ENCODE results near the gene C1QTNF6.

C1QTNF6 gene

DNA sequence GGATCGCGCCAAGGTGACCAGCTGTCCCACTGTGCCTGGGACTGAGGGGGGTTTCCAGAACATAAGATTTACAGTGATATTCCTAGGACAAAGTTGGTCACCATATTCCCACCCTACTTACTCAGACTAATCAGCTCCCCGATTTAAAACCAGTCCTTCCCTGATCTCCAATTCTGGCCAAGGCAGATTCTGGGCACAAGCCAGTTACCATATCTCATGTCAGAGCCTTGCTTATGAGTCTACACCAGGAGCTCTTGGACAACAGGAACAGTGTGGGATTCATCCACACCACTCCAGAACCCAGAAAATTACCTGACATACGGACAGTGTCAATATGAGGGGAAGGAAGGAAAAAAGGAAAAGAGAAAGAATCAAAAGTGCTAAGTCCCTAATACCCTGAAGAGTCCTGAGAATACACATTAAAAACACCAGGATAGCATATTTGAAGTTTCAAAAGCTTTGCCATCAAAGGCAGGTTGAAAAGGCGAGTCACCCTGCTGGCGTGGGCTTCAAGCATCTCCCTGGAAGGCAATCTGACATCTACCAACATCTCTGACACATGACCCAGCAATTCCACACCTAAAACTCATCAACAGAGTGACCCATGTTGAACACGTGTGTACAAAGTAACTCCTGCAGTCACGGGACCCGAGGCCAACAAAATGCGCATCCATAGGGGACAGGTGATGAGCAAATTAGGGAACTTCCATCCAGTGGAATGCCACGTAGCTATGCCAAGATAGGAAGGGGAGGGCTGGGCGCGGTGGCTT lies 30.3 kb downstream of the C1QTNF6 start:
- no peak for FAIRE-seq

DNA sequence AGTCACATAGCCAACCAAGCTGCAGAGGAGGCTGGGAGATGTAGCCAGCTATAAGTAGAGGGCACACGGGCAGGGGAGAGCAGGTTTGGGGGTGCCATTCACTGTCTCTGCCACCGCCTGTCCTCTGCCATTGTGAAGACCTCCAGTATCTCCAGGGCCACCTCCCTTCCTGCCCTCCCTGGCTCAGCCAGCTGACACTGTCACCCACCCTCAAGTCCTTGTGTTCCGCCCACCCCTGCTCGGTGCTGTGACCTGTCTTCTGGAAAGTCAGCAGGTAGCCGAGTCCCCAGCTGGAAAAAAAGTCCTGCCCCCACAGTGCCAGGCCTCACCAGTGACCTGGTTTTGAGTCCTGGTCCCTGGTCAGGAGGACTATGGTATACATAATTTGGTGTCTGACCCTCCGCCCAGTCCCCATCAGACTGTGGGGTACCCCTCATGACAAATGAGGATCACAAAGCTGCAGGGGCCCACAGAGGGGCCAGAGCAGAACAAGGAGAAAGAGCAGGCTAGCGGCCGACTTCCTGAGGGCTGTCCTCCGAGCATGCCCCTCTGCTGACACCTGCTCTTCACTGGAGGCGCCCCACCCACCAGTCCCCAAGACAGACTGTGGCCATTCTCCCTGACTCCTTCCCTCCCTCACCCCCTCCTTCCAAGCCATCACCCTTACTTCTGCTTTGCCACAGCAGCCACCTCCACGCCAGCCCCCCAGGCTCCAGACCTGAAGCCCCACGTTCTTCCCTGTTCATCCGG lies 31.2 kb downstream of the C1QTNF6 start:
- no peak for FAIRE-seq

DNA sequence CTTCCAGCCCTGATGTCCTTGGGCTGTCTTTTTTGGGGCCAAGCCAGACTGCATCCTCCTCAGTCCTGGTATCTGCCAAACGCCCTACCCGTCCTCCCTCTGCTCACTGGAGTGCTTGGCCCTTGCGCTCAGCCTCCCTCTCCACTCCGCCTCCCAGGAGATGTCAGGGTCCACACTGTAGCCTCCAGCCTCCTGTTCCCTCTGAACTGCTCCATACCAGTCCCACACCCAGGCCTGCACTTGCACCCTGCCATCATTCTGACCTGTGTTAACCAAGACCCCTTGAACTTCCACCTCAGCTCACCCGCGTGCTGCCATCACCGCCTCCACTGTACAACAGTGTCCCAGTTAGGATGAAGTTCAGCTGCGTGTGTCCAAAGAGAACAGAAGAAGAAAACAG lies 32.1 kb downstream of the C1QTNF6 start:
- FAIRE-seq: no peak

DNA sequence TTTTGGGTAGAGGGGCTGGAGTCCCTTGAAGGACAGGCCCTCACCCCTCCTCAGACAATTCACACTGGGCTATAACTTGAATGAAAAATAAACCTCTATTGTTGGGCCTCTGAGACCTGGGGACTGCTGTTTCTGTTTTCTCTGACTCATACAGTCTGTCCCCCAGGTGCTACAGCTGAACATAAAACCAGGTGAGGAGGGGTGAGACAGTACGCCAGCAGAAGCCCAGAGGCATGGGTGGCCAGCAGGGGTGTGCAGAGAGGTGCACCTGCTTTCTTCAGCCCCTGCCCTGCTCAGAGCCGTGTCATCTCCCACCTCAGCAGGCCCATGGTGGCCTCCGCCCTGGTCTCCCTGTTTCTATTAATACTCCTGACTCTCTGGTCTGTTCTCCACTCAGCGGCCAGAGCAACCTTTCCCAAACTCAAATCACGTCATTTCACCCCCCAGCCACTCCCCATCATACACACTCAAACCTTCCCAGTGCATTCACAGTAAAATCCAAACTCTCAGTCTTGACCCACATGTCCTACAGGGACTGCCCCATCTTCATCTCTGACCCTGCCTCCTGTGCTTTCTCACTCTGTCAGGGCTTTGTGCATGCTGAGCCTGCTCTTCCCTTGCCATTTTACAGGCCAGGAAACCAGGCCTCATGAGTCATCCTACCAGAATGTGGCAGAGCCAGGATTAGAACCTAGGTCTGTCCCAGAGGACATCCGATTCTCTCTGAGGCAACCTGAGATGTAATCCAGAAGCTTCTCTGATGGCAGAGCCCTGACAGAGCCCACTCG lies 32.9 kb downstream of the C1QTNF6 start:
- FAIRE-seq: no peak

DNA sequence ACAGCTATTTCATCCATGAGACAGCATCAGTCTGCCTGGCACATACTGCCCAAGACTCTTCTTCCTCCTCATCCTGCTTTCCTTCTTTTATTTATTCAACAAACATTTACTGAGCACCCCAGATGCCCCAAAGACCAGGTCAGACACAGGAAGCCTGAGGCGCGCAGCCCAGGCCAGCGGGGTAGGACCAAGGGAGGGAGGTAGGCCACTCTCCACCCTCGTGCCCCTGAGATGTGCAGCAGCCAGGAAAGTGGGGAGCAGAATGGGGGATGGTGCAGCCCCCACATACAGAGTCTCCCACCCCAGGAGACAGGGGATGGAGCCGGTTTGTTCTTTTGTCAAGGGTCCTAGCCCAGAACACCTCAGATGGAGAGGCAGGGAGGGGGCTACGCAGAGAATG lies 34.1 kb downstream of the C1QTNF6 start:
- no peak for FAIRE-seq

DNA sequence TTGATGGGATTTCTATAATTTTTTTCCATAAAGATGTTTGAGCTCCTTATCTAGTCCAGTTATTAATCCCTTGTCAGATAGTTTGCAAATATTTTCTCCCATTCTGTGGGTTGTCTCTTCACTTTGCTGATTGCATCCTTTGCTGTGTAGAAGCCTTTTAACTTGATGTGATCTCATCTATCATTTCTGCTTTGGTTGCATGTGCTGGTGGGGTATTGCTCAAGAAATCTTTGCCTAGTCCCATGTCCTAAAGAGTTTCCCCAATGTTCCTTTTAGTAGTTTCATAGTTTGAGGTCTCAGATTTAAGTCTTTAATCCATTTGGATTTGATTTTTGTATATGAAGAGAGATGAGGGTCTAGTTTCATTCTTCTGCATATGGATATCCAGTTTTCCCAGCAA lies 36.6 kb downstream of the C1QTNF6 start:
- FAIRE-seq: no peak

DNA sequence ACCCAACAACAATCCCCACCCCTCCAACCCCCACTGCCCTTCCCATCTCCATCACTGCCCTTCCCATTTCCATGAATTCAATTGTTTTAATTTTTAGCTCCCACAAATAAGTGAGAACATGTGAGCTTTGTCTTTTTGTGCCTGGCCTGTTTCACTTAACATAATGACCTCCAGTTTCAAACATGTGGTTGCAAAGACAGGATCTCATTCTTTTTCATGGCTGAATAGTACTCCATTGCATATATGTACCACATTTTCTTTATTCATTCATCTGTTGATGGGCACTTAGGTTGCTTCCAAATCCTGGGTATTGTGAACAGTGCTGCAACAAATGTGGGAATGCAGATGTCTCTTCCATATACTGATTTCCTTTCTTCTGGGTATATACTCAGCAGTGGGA lies 37.3 kb downstream of the C1QTNF6 start:
- FAIRE-seq: no peak

DNA sequence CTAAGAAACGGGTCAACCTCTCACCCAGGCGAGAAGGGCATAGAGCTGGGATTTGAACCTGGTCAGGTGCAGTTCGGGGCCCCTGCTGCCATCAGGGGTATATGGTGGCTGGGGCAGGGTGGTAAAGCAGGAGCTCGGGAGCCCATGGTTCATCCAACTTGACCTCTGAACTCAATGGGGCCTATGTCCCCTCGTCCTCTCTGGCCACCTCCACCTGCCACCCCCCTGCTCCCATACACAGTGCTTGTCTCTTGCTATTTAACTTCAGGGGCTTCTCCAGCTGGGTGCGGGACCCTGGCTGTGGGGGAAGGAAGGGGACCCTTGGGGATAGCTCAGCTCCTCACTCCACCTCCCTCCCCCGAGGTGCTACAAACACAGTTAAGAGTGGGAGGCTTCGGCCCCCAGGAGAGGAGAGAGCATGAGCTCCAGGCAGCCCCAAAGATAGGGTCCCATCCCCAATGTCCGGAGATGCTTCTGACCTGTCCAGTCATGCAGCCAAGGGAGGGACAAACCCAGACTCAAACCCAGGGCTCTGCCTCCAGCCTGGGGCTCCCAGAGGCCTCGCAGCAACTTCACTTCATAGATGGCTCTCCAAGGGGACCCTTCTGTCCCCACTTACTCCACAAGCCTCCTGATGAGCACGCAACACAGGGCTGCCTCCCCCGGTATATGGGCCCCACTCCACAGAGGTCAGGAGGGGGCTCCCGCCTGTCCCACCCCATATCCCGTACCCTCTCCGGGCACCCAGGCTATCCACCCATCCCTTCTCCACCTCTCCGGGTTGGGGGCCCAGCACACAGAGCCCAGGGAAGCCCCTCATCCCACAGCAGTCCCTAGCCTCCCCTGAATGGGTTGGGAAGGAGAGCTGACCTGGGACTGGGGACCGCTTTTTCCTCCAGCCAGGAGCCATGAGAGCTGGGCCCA lies 39.0 kb downstream of the C1QTNF6 start:
- no peak for FAIRE-seq

DNA sequence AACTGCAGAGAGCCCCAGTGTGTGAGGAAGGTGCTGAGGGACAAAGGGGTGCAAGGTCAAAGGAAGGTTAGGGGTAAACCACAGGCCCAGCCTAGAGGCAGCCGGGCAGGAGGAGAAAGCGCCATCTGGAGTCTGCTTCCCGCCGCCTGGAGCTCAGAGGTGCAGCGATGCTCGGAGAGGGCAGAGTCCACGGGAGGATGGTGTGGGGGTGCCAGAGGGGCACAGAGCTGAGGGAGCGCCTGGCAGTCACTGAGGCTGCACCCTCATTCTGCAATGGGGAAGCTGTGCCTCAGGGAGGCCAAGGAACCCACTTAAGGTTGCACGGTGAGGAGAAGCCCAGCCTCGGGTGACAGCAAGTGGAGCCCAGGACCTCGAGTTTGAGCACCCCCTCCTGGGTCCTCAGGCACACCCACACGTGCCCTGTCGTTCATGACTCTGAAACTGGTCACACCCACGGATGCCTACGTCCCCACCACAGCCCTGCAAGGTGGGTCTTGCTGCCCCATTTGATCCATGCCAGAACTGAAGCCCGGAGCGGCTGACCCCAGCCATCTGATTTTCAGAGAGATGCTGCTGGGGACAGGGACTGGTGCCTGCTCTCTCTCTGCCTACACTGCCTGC lies 39.9 kb downstream of the C1QTNF6 start:
- FAIRE-seq: no peak

DNA sequence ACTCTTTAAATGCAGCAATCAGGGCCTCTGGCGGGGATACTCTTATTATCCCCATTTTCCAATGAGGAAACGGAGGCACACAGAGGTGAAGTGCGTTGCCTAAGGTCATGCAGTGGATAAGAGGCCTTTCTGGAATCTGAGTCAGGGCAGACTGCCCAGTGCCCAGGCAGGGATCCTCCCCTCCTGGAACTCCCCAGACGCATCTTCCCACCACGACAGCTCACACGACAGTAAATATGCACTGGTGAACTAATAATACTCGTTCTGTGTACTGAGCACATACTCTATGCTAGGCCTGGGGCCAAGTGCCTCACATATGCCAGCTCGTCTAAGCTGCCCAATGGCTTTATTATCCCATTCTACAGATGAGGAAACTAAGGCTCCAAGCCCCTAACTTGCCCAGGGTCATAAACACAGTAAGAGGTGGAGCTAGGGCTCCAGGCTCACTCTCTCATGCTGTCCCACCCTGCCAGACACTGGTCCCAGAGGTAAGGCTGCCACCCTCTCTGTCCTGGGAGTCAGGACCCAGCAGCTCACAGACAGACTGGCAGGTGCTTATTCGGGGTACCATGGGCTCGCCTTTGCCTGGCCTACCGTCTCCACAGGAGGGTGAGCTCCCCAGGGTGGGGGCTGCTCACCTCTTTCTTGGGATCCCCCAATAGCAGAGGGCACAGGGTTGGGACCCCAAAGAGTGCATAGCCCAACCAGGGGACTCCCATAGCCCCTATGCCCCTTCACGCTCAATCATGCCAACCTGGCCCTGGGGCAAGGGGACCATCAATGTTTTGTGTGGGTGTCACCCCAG lies 40.7 kb downstream of the C1QTNF6 start:
- FAIRE-seq: no peak

DNA sequence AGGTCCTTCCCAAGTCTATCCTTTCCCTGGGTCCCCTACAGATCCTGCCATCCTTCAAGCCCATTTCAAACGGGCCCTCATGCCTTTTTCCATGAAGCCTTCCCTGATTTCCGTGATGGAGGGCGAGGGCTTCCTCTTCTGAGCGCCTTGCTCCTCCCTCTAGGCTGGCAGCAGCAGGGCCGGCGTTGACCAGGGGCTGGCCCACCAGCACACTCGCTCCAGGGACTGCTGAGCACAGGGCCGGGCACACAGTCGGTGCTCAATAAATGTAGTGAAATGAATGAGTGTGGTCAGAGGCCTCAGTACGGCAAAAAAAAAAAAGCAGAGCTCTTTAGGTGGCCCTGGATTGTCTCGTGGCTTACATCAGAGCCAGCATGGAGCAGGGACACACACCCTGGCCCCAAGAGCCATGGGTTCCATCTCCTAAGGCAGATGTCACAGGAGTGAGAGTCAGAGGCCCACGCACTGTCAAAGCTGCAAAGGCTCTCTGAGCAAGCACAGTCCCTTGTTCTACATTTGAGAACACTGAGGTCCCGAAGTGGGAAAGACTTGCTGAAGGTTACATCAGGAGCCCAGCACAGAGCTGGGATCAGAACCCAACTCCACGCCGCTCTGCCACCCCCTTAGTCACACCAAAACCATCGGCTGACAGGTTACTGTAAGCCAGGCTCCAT lies 41.4 kb downstream of the C1QTNF6 start:
- no peak for FAIRE-seq

DNA sequence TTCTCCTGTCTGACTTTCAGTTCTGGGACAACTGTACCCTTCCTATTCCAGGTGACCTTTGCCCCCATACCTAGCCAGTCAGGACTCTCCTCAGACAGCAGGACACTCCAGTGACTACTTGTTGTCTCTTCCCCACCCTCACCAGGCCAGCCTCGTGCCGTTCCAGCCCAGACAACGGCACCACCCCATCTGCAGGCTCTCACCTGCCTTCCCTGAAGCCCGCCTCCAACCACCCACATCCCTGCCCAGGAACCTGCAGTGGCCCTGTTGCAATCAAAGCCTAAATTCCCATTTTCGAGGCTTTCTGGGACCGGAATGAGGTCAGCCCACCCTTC lies 42.0 kb downstream of the C1QTNF6 start:
- no peak for FAIRE-seq

DNA sequence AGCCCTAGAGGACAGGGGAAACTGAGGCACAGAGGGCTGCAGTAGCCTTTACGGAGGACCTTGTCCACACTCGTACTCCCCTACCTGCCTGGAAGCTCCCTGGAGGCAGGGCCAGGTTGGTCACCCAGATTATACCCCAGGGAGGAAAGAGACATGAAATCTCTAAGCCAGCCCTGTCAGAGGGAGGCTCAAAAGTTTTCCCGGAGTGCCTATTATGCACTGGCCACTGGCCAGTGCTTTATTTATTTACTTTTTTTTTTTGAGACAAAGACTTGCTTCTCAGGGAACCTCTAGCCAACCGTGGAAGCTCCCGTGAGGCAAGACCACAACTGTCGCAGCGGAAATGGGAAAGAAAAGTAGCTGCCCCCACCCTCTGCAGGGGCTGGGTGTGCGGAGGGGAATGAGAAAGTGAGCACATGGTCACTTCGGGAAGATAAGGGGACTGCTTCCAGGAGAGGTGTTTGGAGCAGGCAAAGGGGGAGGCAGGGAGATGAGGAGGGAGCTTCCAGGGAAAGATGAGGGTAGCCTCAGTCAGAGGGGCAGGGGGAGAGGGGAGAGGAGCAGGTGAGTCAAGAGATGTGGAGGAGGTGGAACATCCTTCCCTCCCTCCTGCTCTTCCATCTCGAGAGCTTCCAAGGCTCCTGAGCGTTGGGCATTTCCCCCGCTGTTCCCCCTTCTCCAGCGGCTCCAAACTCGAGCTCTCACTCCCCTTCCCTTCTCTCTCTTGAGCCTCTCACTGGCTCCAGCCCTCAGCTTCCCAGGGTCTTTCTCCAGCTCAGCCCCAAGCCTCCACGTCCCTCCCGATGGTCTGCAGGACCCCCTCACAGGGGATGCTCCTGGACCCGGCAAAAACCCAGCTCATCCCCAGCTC lies 42.6 kb downstream of the C1QTNF6 start:
- no peak for FAIRE-seq

DNA sequence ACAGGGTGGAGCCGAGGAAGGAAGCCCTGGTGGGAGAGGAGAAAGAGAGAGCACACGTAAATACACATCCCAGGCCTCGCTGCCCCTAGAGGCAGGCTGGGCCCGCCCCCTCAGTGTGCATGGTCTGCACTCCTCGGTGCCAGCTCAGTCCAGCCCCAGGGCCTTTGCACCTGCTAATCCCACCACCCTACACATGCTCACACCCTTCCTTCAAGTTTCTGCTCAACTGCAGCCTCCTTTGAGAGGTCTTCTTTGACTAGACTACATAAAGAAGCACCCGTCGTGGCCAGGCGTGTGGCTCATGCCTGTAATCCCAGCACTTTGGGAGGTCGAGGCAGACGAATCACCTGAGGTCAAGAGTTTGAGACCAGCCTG lies 43.9 kb downstream of the C1QTNF6 start:
- FAIRE-seq: no peak

DNA sequence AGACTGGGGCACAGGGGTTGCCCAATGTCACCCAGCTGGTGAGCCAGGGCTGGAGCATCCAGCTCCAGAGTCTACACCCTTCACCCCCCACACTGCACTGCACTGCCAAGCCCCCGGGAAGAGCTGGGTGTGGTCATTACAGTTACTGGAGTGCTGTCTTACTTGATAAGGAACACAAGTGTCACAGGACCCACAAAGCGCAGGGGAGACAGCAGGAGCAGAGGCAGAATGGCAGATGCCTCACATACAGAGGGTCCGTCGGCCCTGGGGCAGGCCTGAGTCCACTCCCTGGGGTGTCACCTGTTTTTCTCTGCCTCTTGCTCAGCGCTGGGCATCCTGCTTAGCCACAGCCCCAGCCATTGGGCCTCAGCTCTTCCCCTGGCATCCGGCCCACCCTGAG lies 46.1 kb downstream of the C1QTNF6 start:
- no peak for FAIRE-seq

DNA sequence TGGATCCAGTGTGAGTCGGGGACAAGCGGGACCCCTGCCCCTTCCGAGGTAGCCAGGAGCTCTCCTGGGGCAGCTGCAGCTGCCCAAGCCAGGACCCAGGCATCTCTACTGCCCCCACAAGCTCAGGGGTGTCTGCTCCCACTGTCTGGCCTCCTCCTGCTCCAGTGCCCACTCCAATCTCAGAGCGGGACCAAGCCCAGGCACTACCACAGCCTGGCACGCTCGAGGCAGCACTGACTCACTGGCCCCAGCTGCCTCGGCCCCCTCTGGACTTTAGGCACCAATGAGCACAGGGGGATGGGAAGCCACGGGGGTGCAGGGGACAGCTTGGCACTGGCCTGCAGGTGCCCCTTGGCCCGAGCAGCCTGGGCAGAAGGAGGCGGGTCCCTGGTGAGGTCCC lies 46.6 kb downstream of the C1QTNF6 start:
- FAIRE-seq: no peak

DNA sequence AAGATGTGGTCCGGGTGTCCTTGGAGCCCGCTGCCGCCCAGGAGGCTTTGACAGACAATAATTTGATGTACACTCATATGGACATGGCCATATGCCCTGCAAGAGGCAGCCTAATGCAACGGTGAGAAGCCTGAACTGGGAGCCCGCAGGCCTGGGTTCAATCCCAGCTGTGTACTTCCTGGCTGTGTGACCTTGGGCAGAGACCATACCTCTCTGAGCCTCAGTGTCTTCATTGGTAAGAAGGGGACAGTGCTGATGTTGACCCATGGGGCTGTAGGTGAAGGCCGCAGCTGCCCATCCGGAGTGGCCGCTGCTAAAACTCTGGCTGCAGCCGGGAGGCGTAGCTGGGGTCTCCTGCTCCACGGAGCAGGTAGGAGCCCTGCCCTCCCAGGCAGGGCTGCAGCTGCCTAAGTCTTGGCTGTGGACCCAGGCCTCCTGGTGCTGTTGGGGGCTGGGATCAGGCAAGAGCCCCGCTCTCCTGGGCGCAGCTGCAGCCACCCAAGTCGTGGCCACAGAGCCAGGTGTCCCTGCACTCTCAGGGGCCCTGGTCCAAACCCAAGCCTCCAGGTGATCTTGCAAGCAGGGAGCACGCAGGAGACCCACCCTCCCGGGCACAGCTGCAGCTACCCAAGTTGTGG lies 47.2 kb downstream of the C1QTNF6 start:
- FAIRE-seq: no peak

DNA sequence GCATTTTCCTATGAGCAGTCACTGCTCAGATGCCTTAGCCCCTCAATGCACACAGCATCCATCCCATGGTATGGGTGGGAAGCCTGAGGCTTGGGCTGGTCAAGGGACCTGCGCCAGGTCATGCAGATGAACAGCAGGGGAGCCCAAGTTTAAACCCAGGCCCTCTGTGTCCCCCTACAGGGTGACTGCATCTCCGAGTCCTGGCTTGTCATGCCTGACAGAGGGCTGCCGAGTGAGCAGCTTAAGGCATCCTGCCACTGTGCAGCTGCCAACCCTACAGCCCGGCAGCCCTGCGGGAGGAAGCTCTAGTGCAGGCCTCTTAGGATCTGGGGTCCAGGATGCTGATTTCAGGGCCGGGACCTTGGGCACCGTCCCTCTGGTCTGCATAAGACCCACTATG lies 48.3 kb downstream of the C1QTNF6 start:
- no peak for FAIRE-seq

DNA sequence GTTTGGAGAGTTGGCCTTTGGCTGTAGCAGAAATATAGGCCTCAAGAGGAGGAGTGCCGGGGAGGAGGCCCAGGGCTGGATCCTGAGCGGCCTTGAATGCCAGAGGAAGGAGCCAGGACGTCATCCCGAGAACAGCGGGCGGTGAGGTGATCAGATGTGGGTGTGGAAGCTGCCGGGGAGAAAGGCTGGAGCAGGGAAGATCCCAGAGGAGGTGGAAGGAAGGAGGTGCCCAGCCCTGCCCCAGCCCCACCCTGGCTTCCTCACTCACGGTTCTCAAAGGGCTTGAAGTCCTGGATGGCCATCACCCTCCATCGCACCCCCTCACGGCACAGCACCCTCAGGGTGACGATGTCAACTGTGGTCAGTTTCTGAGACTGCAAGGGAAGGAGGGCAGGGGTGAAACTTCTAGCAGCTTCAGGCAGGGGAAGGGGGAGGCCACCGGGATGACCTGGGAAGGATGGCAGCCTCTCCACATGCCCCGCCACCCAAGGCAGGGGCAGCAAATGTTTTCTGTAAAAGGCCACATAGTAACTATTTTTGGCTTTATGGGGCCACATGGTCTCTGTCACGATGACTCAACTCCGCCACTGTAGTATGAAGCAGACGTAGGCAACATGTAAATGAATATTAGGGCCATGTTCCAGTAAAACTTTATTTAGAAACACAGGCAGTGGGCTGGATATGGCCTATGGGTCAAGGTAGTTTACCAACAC lies 49.0 kb downstream of the C1QTNF6 start:
- no peak for FAIRE-seq
